Left ventricle myocardium inferior (tissue), 1 donor: ENCODE results near the gene SRGAP2C. TPM values are rescaled to one million over a fixed set of nuclear protein-coding genes. Genes with fewer than 3 reads are reported as not detected.
"Not testable (repeated sequence)": the region's sequence is repeated elsewhere in the genome, so short reads cannot be mapped to it uniquely, and the experiment has no call there.

Experiments used
- DNase-seq: peaks from one replicate; pipeline ENCODE4 v3.0.0-alpha.2; 2020
- H3K27ac ChIP-seq: fragments of 200-600 bp; replicated peaks from 2 replicates; pipeline ENCODE4 v1.8.0; 2021
- H3K27me3 ChIP-seq: fragments of 200-600 bp; 2 replicates; pipeline ENCODE4 v1.8.0; 2021; ENCODE audit warnings: low read depth
- H3K36me3 ChIP-seq: fragments of 200-600 bp; 2 replicates; pipeline ENCODE4 v1.8.0; 2021
- H3K4me1 ChIP-seq: fragments of 200-600 bp; 2 replicates; pipeline ENCODE4 v1.8.0; 2021
- H3K4me3 ChIP-seq: fragments of 200-600 bp; 2 replicates; pipeline ENCODE4 v1.8.0; 2021; ENCODE audit warnings: mild to moderate bottlenecking, moderate library complexity
- H3K9me3 ChIP-seq: fragments of 200-600 bp; replicated peaks from 2 replicates; pipeline ENCODE4 v1.8.0; 2021
- intact Hi-C: fragments of 100-400 bp; cut with micrococcal nuclease; formaldehyde crosslinking; loops from one replicate; pipeline ENCODE4 v1.11.0; 2022
- total RNA-seq: library from RNA; stranded (reverse); fragmentation: NEBNext Ultra II Directional; extraction: Animal tissue kit (Norgen Biotek cat#: 25700); gene quantifications from one replicate; pipeline ENCODE4 v1.2.1, GENCODE V29; 2021
- donor health status: DM: no; HTN: yes; CAD: no; lungs with severe emphysema.

Gene SRGAP2C
- total RNA-seq, 1 donor from 2014 or later: 12.4 TPM

GRCh38 chr1:121321660-121322059 lies 136.9 kb downstream of the SRGAP2C start:
- H3K27ac ChIP-seq, H3K27me3 ChIP-seq, intact Hi-C loops, H3K4me1 ChIP-seq, DNase-seq, H3K9me3 ChIP-seq, H3K36me3 ChIP-seq, H3K4me3 ChIP-seq: not testable (repeated sequence)

DNA sequence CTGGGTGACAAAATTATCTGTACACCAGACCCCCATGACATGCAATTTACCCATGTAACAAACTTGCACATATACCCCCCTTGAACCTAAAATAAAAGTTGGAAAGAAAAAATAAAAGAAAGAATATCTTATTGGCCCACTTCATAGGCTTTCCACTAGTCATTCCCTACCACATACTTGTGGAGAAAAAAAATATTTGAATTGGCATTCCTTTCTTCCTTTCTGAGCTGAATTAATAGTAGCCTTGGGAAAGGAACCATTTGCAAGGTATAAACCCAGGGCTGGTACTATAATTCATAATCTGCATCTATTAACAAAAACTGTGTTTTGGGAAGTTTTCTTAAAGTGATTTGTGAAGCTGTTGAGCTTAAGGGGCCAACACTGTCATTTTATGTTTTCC lies 140.0 kb downstream of the SRGAP2C start:
- H3K9me3 ChIP-seq, H3K27me3 ChIP-seq, H3K36me3 ChIP-seq, H3K27ac ChIP-seq, intact Hi-C loops, H3K4me1 ChIP-seq, DNase-seq, H3K4me3 ChIP-seq: not testable (repeated sequence)

DNA sequence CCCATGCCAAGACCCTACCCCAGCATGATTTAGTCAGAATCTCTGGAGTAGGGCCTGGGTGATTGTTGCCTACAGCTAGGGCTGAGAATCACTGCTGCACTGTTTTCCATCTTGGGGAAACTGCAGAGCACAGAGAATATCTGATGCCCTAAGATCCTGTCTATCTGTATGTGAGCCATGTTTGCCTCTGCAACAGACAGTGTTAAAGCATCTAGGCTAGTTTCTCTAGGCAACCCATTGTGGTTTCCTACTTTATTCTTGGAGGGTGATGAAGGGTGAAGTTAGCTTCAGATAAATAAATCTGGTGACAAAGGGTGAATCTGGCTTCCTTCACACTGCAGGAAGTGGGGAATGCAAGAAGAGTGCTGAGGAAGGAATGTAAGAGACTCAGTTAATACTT lies 147.4 kb downstream of the SRGAP2C start:
- H3K4me1 ChIP-seq, H3K9me3 ChIP-seq, DNase-seq, intact Hi-C loops, H3K27ac ChIP-seq, H3K36me3 ChIP-seq, H3K27me3 ChIP-seq, H3K4me3 ChIP-seq: not testable (repeated sequence)

GRCh38 chr1:121332599-121333562 lies 148.1 kb downstream of the SRGAP2C start:
- H3K4me3 ChIP-seq, H3K4me1 ChIP-seq, H3K27me3 ChIP-seq, intact Hi-C loops, H3K36me3 ChIP-seq, H3K27ac ChIP-seq, H3K9me3 ChIP-seq, DNase-seq: not testable (repeated sequence)

- H3K4me3 ChIP-seq, H3K9me3 ChIP-seq, H3K4me1 ChIP-seq, H3K36me3 ChIP-seq, H3K27me3 ChIP-seq, H3K27ac ChIP-seq, intact Hi-C loops, DNase-seq: not testable (repeated sequence)
Measured at GRCh38 chr1:121337958-121338357, 153.2 kb downstream of the SRGAP2C start.

DNA sequence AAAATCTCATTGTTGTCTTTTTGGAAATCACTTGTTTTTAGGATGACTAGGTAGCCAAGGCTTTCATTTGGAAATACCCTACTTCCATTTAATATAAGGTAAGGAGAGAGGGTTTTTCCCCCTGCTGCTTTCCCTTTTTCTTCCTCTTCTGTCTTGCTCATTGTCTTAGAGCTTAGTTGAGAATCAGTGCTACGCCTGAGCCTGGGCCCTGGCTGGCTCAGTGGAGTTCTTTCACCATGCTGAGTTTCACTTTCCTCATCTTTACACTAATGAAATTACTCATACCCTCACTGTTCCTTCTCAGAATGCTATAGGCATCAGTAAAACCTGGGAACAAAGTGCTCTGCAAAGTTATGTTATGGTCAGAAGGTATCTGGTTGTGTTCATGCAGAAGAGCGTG lies 154.8 kb downstream of the SRGAP2C start:
- H3K27me3 ChIP-seq, H3K4me1 ChIP-seq, H3K27ac ChIP-seq, H3K36me3 ChIP-seq, intact Hi-C loops, H3K9me3 ChIP-seq, H3K4me3 ChIP-seq, DNase-seq: not testable (repeated sequence)

DNA sequence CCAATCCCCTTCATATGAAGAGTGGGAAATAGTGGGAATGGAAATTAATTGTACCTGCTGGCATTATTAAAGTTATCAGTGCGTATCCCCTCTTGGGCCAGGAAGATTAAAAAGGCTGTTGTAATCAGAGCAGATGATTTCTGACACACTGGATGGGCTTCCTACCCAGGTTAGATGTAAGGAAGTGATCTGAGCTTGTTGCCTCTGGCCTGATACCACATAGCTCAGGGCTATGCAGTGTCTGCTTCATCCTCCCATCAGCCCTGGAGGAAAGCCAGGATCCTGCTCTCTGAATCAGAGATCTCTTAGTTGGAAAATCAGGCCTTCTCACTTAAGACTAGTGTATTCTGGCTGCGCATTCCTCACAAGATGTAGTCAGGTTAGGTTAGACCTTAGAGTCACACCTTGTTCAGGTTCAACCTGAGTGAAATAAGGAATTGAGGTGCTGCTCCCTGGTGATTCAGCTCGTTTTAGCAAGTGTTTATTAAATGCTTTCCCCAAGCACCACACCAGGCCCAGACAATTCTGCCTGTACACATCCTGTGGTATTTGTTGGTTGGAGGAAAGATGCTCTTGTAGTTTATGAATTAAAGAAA lies 158.6 kb downstream of the SRGAP2C start:
- DNase-seq, H3K9me3 ChIP-seq: not testable (repeated sequence)

DNA sequence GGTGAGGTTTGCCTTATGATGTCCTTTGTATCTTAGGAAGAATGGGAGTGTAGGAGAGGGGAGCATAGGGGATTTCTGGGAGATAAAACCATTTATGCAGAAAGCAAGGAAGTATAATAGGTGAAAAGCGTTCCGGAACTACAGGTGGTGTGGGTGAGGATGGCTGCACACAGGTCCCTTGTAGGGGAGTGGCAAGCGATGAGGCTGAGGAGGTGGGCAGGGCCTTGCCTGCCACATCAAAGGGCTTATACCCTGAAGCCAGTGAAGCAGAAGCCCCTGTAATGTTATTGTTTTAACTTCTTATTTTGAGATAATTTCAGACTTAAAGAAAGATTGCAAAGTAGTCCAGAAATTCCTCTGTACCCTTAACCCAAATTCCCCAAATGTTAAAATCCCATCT lies 159.6 kb downstream of the SRGAP2C start:
- intact Hi-C loops, H3K4me3 ChIP-seq, H3K9me3 ChIP-seq, H3K4me1 ChIP-seq, DNase-seq, H3K36me3 ChIP-seq, H3K27ac ChIP-seq, H3K27me3 ChIP-seq: not testable (repeated sequence)

More for the DNA sequence above, 158.6 kb downstream of the SRGAP2C start:
- H3K4me3 ChIP-seq, intact Hi-C loops, H3K4me1 ChIP-seq, H3K27me3 ChIP-seq, H3K36me3 ChIP-seq, H3K27ac ChIP-seq: not testable (repeated sequence)

- H3K36me3 ChIP-seq, H3K4me3 ChIP-seq, H3K9me3 ChIP-seq, H3K4me1 ChIP-seq, H3K27ac ChIP-seq, H3K27me3 ChIP-seq, DNase-seq, intact Hi-C loops: not testable (repeated sequence)
Measured at GRCh38 chr1:121346654-121347053, 161.9 kb downstream of the SRGAP2C start.

DNA sequence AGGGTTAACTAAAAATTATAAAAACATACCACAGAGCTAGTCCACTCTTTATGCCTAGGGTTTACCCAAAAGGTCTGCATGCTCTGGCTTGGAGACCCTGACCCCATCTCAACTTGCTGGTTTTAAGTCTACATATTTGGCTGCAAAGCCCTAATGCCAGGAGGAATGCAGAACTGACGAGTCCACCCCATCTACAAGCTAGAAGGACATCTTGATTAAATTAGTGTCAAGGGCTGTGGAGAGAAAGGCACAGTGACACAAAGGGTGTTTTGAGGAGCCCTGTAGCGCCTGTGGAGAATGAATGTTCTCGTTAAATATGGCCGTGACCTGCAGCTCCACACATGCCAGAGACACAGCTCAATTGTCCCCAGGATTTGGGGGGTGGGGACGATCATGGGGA lies 162.7 kb downstream of the SRGAP2C start:
- DNase-seq, H3K4me1 ChIP-seq, intact Hi-C loops, H3K27me3 ChIP-seq, H3K27ac ChIP-seq, H3K9me3 ChIP-seq, H3K36me3 ChIP-seq, H3K4me3 ChIP-seq: not testable (repeated sequence)

GRCh38 chr1:121348115-121348514 lies 163.3 kb downstream of the SRGAP2C start:
- intact Hi-C loops, H3K4me3 ChIP-seq, H3K27ac ChIP-seq, H3K4me1 ChIP-seq, H3K9me3 ChIP-seq, DNase-seq, H3K27me3 ChIP-seq, H3K36me3 ChIP-seq: not testable (repeated sequence)

DNA sequence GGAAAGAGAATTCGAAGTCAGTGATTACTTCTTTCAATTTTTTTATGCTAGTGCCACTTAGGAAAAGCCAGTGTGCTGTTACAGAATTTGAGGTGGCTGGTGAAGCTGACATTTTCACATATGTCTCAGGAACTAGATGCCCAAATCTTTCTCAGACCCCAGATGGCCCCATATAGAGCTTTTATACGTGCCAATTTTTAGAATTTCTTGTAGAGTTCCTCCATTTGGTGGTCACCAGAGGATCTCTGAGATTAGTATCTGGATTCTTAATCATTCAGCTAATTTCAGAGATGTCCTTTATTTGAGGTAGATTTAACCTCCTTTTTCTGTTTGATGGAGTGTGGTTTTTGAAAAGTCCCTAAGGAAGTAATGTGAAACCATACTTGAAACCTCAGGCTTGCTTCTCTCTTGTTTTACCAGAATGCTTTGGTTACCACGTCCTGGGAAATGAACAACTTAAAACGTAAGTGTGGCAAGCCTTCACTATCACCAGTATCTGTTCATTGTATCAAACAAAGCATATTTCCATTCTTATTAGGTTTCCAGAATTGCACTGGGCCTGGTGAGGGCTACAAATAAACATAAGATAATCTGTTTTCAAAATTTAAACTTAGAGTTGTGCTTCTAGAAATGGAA lies 164.7 kb downstream of the SRGAP2C start:
- H3K27ac ChIP-seq, H3K27me3 ChIP-seq, H3K9me3 ChIP-seq, DNase-seq, H3K4me1 ChIP-seq, intact Hi-C loops, H3K36me3 ChIP-seq, H3K4me3 ChIP-seq: not testable (repeated sequence)

DNA sequence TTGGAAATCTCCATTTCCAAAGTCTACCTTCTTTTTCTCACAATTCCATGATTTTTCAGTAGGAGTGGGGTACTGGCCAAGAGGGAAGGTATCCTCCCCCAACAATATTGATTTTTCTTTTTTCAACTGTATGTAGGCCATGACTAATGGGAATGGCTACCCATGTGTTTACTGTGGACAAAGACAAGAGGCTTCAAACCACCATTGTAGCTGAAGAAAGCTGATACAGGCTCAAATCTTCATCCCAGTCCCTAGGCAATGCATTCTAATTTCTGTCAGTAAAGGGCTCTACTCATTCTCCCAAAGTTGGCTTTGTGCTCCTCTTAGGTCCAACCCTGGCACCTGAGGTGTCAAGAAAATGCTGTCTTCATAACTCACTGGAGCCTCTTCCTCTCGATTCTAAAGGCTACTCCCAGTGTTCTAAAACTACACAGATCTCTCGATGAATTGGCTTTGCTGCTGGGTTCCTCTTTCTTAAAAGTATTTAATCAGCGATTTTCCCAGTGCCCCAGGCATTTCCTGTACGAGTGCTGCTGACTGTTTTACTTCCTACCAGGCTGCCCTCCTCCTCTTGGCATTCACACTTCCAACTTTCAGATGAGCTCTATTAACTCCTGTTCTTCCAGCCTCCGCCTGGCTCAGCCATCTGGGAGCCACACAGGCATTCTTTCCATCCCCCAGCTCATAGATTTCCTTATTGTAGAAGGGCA lies 171.1 kb downstream of the SRGAP2C start:
- intact Hi-C loops, H3K27ac ChIP-seq: not testable (repeated sequence)

More for the DNA sequence above, 171.1 kb downstream of the SRGAP2C start:
- H3K36me3 ChIP-seq, DNase-seq, H3K9me3 ChIP-seq, H3K27me3 ChIP-seq, H3K4me1 ChIP-seq, H3K4me3 ChIP-seq: not testable (repeated sequence)
